Measurements from ENCODE around the gene TMPRSS2.

TMPRSS2 gene

GRCh38 chr21:41442481-41443186 lies 65.3 kb downstream of the TMPRSS2 start:
- ChIA-PET CTCF (interaction anchor here (0.7 kb wide), 1 partner anchor 129 kb away, joined by 3 read pairs; no protein-coding TSS in a partner anchor), POLR2A (interaction anchor here (0.7 kb wide), 1 partner anchor 307 kb away, joined by 3 read pairs; no protein-coding TSS in a partner anchor)
- TF ChIP-seq IKZF3 (tag by site-specific recombination; IDR thresholded peaks at IDR 0.05) (no peak), ZSCAN23 (tag by site-specific recombination; IDR thresholded peaks at IDR 0.05) (no peak), ZNF2 (tag by site-specific recombination; IDR thresholded peaks at IDR 0.05) (no peak), ZNF76 (tag by site-specific recombination; IDR thresholded peaks at IDR 0.05; ENCODE audit: borderline replicate concordance, low read depth) (no peak), ZNF544 (tag by site-specific recombination; IDR thresholded peaks at IDR 0.05) (no peak), ZNF121 (tag by site-specific recombination; IDR thresholded peaks at IDR 0.05) (no peak), KLF7 (tag by site-specific recombination; IDR thresholded peaks at IDR 0.05; ENCODE audit: borderline replicate concordance) (no peak), ZNF433 (tag by site-specific recombination; IDR thresholded peaks at IDR 0.05; ENCODE audit: low read depth) (no peak)
- no peak overlapping the region for H3K27ac ChIP-seq (ENCODE audit: extremely low read depth, low read depth, low read length)
- H3K9me3 ChIP-seq (ENCODE audit: control insufficient read depth, insufficient read depth, low read depth, low read length), result no peaks in the 10 kb centered on the region
- no peaks in the 10 kb centered on the region for H3K4me1 ChIP-seq (ENCODE audit: control insufficient read depth, insufficient read depth, low read length)
- H3K36me3 ChIP-seq (ENCODE audit: control insufficient read depth in 2 of 2, insufficient read depth in 1 of 2, low read length in 2 of 2), result no peaks in the 10 kb centered on the region
- H3K4me3 ChIP-seq (ENCODE audit: low read depth, low read length), result no peak overlapping the region

GRCh38 chr21:41441546-41441945 lies 66.4 kb downstream of the TMPRSS2 start:
- TF ChIP-seq ZNF585B (tag by site-specific recombination; IDR thresholded peaks at IDR 0.05) (no peak), ZNF140 (tag by site-specific recombination; IDR thresholded peaks at IDR 0.05) (no peak), ZNF785 (tag by site-specific recombination; IDR thresholded peaks at IDR 0.05) (no peak), KLF7 (tag by site-specific recombination; IDR thresholded peaks at IDR 0.05; ENCODE audit: borderline replicate concordance) (no peak), ZNF791 (tag by site-specific recombination; IDR thresholded peaks at IDR 0.05) (no peak), ZNF600 (tag by site-specific recombination; IDR thresholded peaks at IDR 0.05) (no peak), PBX3 (CRISPR knock-in tag; IDR thresholded peaks at IDR 0.05) (no peak), KLF10 (tag by site-specific recombination; IDR thresholded peaks at IDR 0.05) (no peak), YY2 (tag by site-specific recombination; IDR thresholded peaks at IDR 0.05) (no peak), ZNF174 (tag by site-specific recombination; IDR thresholded peaks at IDR 0.05) (no peak), RBAK (tag by site-specific recombination; IDR thresholded peaks at IDR 0.05) (no peak), HOXA7 (CRISPR knock-in tag; IDR thresholded peaks at IDR 0.05; ENCODE audit: borderline replicate concordance) (no peak), ZNF416 (tag by site-specific recombination; IDR thresholded peaks at IDR 0.05) (no peak), ZNF274 (IDR thresholded peaks at IDR 0.05; ENCODE audit: low read length) (no peak), ZNF274 (tag by site-specific recombination; IDR thresholded peaks at IDR 0.05; ENCODE audit: borderline replicate concordance) (no peak), ZNF324 (tag by site-specific recombination; IDR thresholded peaks at IDR 0.05) (no peak), ZNF645 (tag by site-specific recombination; IDR thresholded peaks at IDR 0.05) (no peak)
- Histone ChIP-seq H3K36me3 (ENCODE audit: control insufficient read depth in 2 of 2, insufficient read depth in 1 of 2, low read length in 2 of 2) (peaks cover 0 to 1% of the 10 kb centered on the region in 2 experiments; a peak in 1 of 3 replicates), H3K4me3 (ENCODE audit: low read depth, low read length) (no peak overlapping the region), H3K4me1 (ENCODE audit: control insufficient read depth, insufficient read depth, low read length) (no peaks in the 10 kb centered on the region), H3K27ac (ENCODE audit: extremely low read depth, low read depth, low read length) (no peak overlapping the region), H3K9me3 (ENCODE audit: control insufficient read depth, insufficient read depth, low read depth, low read length) (no peaks in the 10 kb centered on the region)
- POLR2A ChIA-PET, result no interaction called here
- CTCF ChIA-PET, result interaction anchor here (0.5 kb wide), 1 partner anchor 164 kb away, joined by 3 read pairs; no protein-coding TSS in a partner anchor

Data from HEK293 (cell line).